Stimulated activated CD4-positive, alpha-beta T cell treated with anti-CD3 and anti-CD28 coated beads, Interleukin-2, amount 100 ng/mL, for 24 hours (primary cell): ENCODE results near the gene AGAP1.
"Not testable (repeated sequence)": the region's sequence is repeated elsewhere in the genome, so short reads cannot be mapped to it uniquely, and the experiment has no call there.

Source experiments
- DNase-seq, 2 donors: peaks; one replicate each; pipeline ENCODE4 v3.0.0-alpha.2; 2020

The AGAP1 gene

DNA sequence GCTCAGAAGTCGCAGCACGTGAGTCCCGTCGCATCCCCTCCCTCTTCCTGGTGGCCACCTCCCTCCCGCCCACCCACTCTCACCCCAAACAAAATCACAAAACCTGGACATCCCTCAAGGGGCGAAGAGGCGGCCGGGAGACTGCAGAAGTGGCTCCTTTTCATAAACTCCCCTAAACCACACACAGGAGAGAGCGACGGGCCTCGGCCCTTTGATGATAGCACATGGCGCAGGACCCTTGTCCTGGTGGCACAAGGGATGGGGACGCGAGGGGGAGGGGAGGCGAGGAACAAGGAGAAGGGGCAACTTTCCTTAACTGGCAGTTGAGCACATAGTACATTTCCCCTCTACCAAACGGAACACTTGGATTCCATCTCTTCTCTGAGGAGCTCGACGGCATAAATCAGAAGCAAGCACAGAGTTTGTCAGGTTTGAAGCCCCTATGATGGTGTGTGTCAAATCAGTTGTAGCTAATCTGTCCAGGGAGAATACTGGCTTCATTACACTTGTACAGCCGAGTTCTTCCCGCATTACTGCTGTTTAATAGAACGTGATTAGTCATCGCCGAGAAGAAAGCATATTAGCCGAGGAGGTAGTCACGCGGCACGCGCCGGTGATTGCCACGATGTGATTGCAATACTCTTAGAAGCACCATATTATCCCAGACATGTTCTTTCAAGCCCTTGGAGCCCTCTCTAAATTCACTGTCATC lies 630.5 kb downstream of the AGAP1 start:
- DNase-seq, result no peak

DNA sequence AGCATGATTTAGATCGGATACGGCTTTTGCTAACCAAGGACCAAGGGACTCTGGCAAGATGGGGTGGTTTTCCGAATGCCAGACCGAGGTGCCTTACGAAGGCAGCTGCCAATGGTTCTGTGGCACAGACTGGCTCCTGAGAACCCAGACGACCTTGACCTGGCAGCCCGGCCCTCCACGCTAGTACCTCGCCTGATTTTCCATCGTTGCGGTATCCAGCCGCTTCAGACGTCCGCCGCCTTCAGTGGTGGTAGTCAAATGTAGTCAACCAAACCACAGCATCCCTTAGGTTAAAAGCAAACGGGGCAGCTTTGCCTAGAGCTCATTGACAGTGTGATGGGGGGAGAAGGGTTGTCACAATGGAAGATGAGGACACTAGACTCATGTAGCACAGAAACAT lies 631.7 kb downstream of the AGAP1 start:
- no peak for DNase-seq

DNA sequence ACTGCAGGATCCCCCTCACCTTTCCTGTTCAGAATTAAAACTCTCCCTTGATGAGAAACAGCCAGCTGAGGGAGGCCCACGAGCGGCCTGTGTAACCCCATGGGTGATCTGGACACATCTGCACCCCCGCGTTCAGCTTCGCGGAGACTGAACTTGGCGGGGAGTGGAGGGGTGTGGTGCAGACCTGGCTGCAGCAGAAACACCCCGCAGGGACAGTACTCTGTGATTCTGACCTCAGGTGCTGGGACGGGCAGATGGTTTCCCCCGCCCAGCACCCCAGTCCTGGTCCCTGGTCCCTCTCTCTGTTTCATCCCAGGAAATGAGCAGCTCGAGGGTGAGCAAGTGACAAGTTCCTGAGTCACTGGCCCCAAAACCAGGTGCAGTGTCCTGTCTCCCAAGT lies 633.2 kb downstream of the AGAP1 start:
- DNase-seq, result no peak

DNA sequence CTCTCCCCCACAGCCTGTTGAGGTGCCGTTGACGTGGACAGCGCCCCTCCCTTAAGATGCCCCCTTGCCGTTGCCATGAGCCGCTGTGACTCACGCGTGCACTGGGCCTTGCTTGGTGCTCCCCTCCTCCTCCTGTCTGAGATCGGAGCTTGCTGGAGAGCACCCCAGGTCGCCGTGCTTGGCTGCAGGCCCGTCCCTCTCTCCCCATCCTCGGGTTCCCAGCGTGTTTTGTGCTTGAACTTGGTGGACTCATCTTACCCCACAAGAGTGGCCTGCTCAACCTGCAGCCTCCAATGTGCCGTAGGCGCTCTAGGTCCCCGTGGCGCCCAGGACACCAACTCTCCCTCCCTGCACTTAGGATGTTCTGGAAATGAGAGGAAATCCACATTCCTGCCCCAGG lies 634.5 kb downstream of the AGAP1 start:
- DNase-seq, result no peak

DNA sequence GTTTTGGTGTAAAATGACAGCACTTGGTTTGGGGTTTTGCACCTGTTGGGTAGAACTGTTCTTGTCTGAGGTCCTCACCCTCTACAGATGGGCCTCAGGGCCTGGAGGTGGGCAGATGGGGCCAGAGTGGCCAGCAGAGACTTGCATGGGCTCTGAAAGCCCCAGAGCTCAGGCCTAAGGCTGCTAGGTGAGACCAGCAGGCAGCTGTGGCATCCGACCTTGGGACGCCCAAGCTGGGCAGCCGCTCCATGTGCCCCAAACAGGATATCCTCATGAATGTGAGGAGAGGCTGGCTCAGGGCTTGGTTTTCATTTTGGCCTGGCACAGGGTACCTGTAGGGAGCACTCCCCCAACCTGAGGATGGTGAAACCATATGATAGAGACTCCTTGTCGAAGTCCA lies 636.1 kb downstream of the AGAP1 start:
- no peak for DNase-seq

DNA sequence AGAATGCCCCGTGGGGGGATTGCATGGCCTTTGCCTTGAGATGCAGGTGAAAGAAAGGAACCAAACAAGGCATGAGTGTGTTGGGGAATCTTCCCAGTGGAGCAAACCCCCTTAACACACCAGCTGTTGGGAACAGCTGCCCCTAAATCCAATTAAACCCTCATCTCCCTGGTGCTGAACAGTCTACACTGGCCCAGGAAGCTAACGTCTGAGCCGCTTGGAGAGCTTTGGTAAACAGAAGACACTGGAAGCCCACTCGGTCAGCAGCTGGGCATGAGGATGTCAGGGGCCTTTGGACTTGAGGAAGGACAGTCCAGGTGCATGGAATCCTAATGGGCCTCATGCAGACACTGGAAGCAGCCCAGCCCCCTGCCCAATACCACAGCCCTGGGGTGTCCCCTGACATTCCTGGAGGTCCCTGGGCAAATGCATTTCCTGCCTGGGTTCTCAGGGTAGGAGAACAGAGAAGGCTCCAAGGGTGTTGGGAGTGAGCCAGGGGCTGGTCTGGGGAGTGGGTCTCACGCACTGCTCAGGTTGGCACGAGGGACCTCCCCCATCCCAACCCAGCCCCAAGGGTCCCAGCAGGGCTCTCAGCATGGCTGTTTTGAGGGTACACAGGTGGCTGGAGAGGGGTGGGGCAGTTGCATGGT lies 636.6 kb downstream of the AGAP1 start:
- DNase-seq, result no peak

DNA sequence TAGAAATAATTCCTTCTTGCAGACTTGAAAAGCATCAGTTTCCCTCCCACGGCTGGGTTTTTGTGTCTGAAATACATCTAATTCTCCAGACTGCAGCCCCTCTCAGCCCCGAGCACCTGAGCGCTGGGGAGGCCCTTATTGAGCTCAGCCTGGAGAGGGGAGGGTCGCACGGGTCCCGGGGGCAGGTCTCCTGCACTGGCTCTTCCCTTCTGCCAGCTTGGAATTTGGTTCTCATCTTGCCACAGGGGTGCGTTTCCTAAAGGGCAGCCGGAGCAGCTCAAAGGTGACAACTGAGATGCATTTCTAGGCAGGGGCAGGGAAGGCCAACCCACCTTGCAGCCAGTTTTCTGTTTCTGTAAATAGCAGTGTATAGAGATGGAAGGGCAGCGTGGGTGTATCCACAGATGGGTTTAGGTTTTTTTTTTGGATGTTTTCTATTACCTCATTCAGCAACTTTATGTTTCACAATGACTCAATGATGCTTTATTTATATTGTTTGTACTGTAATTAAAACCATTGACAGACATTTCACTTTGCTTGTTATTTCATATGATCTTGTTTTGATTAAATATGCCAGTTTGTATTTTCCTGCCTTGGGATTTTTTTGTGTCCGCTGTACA lies 637.3 kb downstream of the AGAP1 start:
- no peak for DNase-seq

DNA sequence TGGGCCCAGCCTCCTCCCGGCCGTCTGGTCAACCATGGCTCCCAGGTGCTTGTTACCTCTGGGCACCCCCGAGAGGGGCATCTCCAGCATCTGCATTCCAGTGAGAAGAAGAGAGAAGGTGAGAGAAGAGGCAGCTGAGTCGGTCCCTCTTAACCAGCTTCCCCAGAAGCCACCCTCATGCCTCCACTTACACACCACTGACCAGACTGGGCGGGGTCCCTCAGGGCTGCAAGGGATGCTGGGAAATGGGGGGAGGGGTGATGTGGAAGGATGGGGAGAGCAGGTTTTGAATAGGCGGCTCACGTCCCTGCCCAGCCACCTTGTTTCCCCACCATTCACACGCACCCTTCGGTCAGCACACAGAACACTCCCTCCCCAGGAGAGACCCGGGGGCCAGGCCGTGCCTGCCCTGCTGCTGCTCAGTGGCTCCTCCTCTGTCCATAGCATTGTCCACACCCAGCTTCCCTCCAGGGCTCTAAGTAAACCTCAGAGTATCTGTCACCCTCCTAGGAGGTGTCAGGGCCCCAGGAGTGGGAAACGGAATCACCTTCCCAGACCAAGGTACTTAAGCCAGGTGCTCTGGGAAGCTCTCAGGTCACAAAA lies 639.7 kb downstream of the AGAP1 start:
- no peak for DNase-seq

DNA sequence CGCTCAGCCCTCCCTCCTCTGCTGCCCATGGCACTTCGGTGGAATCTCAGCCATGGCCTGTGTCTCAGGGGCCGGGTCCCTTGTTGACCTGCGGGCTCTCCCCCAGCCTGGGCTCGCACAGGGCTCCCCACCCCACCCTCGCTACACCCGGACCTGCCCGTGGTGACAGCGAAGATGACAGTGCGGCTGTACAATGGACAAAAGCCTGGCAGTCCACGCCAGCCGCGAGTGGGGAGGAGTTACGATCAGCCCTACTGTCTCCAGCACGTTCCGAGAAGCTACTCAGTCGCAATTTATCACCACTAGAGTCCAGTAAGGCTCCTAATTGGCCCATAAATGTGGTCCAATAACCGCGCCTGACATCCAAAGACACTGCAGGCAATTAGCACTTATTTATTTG lies 642.7 kb downstream of the AGAP1 start:
- no peak for DNase-seq

DNA sequence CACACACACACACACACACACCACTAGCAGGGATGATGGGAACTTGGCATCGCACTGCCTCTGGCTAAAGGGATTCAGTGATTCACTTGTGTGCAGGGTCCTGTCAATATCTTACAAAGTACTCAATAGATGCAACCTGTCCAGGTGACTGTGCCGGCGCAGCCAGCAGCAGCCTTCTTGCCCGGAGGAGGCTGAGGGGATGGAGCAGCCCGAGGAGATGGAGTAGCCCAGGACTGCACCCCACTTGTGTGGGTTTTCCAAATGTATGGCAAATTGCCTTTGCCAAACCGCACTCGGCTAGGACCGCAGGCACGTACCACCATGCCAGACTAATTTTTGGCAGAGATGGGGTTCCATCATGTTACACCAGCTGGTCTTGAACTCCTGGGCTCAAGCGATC lies 643.2 kb downstream of the AGAP1 start:
- no peak for DNase-seq

DNA sequence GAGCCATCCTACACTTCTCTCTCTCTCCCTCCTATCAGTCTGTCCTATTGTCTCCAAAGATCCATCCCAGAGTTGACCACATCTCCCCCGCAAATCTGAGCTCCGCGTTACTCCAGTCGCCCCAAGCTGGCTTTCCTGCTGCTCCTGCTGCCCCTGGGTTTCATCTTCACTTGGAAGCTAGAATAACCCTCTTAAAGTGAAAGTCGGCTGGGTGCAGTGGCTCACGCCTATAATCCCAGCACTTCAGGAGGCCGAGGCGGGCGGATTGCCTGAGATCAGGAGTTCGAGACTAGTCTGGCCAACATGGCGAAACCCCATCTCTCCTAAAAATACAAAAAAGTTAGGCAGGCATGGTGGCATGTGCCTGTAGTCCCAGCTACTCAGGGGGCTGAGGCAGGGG lies 647.8 kb downstream of the AGAP1 start:
- DNase-seq, result not testable (repeated sequence)

DNA sequence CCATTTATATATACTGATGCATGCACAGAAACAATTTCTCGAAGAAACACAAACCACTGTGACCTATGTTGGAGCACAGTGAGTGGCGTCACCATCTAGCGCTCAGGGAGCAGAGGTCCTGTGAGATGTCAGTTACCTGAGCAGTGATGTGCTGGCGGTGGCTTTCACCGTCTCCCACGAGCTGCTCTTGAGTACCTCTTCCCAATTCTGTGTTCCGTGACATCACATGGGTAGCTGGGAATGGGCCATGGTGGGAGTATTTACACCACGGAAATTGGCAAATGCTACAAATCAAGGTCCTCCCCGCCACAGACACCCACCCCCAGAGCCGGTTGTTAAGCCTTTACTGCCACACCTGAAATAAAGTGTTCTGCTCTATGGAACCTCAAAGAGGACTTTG lies 650.0 kb downstream of the AGAP1 start:
- no peak for DNase-seq

DNA sequence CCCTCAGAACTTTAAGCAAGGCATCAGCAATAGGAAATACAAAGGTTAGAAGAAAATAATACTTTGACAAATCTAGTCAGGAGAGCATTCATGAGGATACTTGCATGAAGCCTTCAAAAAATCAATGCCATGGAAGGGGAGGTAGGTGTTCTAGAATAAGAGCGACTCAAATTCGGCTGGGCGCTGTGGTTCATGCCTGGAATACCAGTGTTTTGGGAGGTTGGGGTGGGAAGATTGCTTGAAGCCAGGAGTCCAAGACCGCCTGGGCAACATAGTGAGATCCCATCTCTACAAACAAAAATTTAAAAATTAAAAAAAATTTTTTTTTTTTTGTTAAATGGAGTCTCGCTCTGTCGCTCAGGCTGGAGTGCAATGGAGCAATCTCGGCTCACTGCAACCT lies 652.6 kb downstream of the AGAP1 start:
- no peak for DNase-seq

DNA sequence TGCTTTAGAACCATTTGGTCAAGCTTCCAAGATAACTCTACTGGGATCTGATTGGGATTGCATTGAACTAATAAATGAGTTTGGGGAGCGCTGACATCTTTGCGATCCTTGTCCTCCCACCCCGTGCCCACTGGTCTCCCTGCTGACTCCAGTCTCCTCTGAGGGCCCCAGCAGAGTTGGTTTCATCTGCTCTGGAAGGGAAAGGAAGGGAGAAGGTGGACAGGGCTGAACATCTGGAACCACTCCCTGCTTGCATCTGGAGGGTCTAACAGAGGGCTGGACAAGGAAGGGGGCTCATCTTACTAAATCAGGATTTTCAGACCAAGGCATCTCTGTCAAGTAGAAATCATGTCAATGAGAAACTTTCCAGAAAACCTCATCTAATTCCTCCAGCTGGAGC lies 661.6 kb downstream of the AGAP1 start:
- no peak for DNase-seq

DNA sequence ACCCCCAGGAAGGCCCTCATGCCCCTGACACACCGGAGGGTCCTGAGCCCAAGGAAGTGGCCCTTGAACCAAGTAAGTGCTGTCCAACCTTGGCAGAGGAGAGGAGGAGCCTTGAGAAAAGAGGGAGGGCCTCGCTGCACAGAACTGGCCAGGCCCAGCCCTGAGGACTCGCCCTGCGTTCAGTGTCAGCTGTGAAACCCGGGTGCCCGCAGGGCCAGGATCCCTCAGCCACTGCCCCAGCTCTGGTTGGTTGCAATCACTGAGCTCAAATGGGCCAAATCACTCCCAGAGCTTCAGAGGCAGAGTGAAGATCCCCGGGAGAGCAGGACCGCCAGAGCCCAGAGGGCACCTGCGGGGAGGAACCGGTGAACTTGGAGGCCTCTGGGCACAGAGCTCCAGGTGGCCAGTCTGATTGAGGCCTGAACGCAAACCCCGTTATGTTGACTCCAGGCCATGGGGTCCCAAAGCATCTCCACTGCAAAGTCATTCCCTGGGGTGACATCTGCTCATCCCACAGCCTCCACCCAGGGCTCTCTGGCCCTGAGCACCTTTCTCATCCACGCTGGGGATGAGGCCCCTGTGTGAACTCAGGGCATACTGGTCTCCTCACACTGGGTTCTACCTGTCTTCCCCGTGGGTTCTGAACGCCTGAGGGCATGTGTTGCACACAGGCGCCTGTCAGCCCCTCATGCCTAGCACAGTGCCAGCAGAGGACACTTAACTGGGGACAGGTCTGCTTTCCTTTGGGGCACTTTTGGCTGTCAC lies 662.4 kb downstream of the AGAP1 start:
- no peak for DNase-seq

DNA sequence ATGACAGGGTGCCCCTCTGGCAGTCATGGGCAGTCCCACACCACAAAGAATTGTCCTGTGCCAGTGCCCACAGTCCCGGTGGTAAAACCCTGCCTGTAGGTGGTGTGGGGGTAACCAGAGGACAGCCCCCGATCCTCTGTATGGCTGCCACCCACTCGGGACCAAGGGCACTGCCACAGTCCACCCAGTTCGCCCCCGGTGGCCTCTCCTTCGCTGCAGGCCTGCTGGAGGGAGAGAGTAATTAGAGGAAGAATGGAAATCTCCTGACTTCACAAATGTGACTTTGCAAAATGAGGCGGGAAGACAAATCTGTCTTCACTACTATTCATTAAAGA lies 663.0 kb downstream of the AGAP1 start:
- no peak for DNase-seq

DNA sequence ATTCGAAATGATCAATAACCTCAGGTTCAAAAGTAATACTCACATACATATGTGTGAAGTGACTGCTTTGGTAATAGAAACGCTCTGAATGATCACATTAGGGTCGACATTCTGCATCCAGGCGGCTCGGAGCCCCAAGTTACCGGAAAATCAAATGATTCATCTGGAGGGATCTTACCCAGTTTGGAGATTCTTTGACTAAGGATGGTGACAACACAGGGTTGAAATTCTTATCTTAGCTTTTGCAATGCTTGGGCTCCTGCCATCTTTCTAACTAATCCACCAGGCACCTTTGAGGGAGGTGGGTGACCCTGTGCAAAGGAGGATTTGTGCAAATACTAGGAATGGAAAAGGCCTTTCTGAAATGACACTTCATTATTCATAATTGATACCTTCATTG lies 663.5 kb downstream of the AGAP1 start:
- DNase-seq, result no peak

DNA sequence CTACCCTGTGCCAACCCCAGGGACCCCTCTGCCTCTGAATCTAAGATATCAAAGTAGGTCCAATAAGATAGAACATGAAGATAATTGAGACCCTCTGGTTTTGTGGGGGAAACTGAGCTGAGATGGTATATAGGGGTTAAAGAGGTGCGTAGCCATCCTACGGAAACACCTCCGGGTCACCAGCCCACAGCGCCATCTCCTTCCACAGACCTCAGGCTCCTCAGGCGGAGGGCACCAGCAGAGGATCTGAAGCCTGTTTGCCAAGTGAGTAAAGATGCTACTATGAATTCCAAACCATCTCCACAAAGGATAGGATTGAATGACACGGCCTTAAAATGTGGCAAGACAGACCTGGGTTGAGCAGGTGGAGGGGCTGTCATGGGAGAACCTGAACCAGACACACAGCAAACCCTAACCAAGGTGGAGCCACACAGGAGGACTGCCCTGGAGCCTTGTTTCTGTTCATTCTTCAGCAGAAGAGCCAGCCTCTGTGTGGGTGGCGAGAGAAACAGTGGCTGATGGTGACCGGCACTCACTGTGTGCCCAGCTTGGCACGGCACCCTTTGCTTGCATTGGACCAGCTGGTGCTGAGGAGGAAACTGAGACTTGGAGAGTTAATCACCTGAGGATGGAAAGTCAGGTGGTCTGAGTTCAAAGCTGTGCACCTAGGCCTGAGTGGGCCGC lies 664.1 kb downstream of the AGAP1 start:
- no peak for DNase-seq

DNA sequence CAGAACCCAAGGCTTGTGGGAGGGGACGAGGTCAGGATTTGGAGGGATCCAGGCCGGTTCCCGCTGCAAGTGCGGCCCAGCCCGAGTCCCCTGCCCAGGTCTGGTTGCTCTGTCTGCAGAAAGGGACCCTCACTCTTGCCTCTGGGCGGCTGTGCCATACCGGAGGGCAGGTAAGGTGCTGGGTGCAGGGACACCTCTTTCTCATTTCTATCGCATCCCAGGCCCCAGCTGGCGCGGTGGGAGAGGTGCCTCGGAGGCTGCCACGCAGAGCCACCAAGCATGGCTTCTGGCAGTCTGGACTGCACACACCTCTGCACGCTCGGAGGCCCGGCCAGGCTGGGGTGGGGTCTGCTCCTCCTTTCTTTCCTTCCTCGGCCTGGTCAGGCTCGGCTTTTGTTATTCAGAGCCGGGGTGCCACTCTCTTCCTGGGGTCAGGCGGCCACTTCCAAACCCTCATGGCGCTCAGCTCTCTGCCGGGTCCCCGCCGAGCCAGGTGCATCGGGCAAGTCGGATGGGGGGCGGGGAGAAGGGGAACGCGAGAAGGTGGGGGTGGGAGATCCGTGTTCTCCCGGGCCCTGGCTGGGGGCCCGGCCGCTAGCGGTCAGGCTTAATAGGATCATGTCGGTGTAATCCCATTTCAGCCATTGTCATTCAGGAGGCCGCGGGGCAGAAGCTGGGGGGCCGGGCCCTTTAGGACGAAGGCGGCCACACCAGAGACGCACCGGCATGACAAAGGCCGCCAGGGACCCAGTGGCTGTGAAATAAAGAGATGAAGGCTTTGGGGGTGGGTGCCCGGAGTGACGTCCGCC lies 665.3 kb downstream of the AGAP1 start:
- DNase-seq, result no peak

DNA sequence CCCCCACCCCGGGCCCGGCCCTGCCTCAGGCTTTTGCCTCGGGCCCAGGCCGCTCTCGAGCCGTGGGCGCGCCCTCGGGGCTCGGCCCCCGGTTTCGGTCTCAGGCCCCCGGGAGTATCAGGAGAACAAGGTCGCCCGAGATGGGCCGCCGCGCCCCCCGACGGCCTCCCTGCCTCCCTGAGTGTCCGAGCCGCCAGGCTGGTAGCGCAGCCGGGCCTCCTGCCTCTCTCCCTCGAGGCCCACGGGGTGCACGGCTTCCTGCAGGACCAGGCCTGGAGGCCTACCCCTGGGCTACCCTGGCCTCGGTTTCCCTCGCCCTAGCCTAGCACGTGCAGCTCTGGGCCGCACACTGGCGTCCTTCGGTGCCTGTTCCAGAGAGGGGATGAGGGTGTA lies 665.9 kb downstream of the AGAP1 start:
- DNase-seq, result no peak

DNA sequence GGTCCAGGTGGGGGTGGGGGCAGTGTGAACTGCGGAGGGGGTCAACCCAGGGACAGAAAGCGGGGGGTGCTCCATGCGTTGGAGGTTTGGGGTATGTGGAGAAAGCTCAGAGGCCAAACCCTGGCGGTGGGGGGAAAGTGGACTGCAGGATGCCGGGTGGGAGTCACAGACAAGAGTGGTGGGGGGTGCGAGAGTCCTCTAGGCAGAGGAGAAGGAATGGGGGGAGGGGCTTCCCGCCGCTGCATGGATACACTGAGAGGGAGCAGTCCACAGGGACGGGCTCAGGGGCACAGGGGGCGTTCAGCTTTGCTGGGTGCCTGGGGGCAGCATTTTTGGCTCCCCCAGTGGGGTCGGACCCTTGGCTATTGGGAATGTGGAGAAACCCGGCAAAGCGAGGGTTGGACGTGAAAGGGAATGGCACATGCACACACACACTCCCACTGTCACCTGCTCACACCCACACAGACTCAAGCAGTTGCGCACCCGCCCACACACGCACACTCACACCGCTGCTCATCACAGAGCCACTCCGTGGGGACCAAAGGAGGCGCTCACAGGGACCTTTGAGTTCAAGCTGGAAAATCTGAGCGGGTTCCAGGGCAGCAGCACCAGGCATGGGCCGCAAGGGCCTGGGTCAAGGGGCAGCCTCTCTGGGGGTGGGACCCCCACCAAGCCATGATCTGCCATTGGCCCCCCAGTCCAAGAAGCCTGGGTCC lies 666.7 kb downstream of the AGAP1 start:
- no peak for DNase-seq
